Ascending aorta (tissue), 2 donors: ENCODE measurements around the gene CDH5. TPM values are rescaled to one million over a fixed set of nuclear protein-coding genes. Genes with fewer than 3 reads are reported as not detected.

Experiments
- DNase-seq, 2 donors: peaks; one replicate each; pipeline ENCODE4 v3.0.0-alpha.2; 2019; ENCODE audit warnings: low spot score in 2 of 2
- H3K27ac ChIP-seq, 2 donors: fragments of 200-600 bp; sonication (generic); one replicate each; pipeline ENCODE4 v1.5.1; 2016 to 2017; ENCODE audit warnings: mild to moderate bottlenecking in 1 of 2
- H3K27me3 ChIP-seq: fragments of 200-600 bp; sonication (generic); one replicate; pipeline ENCODE4 v1.5.1; 2017
- H3K36me3 ChIP-seq, 2 donors: fragments of 200-600 bp; sonication (generic); one replicate each; pipeline ENCODE4 v1.5.1; 2016
- H3K4me1 ChIP-seq, 2 donors: fragments of 200-600 bp; sonication (generic); one replicate each; pipeline ENCODE4 v1.5.1; 2016 to 2017; ENCODE audit warnings: mild to moderate bottlenecking in 1 of 2
- H3K4me3 ChIP-seq, 2 donors: fragments of 200-600 bp; sonication (generic); one replicate each; pipeline ENCODE4 v1.5.1; 2016 to 2017; ENCODE audit warnings: mild to moderate bottlenecking in 1 of 2
- H3K9me3 ChIP-seq, 2 donors: fragments of 200-600 bp; sonication (generic); one replicate each; pipeline ENCODE4 v1.5.1; 2016
- intact Hi-C: fragments of 100-400 bp; cut with DNase I; formaldehyde crosslinking; loops from one replicate; pipeline ENCODE4 v1.15.1; 2023
- total RNA-seq: library from RNA; depleted of rRNA; stranded (reverse); fragments of >200 nt; gene quantifications from one replicate; pipeline ENCODE4 v1.1.0, GENCODE V29; 2016
- TF ChIP-seq, protein P1 (sequence below), 3 experiments: fragments of 200-600 bp in 2 of 3; fragments of 450-650 bp in 1 of 3; sonication (generic) in 2 of 3; IDR thresholded peaks; one replicate each; pipeline ENCODE4 v1.5.1; 2016 to 2019; ENCODE audit warnings: antibody characterized with exemption in 3 of 3, mild to moderate bottlenecking in 1 of 3, moderate library complexity in 1 of 3

The CDH5 gene
- total RNA-seq, 1 donor from 2014 or later: 119 TPM

DNA sequence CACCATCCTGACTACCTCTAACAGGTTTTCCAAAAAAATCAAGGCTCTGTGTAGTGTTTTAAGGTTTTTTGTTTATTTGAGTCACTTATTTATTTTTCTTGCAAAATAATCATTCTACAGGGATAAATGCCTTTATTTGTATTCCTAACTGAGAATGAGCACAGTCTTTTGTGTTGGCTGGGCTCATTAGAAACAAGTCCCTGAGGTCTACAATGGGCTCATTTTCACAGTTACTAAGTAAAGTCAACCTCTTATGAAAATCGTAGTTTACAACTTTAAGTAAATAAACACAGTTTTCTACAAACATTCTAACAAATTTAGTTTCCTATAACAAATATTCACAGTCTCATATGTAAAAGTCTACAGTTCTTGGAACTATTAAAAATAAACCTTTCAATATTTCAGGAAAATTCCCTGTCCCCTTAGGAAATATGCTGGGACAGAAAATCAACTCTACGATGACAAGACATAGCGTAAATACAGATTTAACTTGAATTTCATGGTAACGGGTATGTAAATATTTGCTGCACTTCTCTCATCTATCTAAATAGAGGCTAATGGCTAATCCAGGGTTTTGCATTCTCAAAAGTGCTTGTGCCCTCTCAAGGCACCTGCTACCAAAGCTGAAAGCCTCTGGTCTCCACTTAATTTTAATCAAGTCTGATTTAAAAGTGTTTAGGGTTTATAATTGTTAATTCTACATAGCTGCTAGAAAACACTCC, 31.5 kb upstream of the CDH5 start:
- no peak for DNase-seq
- Histone ChIP-seq H3K36me3 (no peaks in the 10 kb centered on the region), H3K27me3 (no peaks in the 10 kb centered on the region), H3K4me3 (no peak overlapping the region), H3K4me1 (no peaks in the 10 kb centered on the region), H3K9me3 (no peaks in the 10 kb centered on the region), H3K27ac (no peak overlapping the region)
- intact Hi-C loops: no loop called here
- TF ChIP-seq, protein P1, sequence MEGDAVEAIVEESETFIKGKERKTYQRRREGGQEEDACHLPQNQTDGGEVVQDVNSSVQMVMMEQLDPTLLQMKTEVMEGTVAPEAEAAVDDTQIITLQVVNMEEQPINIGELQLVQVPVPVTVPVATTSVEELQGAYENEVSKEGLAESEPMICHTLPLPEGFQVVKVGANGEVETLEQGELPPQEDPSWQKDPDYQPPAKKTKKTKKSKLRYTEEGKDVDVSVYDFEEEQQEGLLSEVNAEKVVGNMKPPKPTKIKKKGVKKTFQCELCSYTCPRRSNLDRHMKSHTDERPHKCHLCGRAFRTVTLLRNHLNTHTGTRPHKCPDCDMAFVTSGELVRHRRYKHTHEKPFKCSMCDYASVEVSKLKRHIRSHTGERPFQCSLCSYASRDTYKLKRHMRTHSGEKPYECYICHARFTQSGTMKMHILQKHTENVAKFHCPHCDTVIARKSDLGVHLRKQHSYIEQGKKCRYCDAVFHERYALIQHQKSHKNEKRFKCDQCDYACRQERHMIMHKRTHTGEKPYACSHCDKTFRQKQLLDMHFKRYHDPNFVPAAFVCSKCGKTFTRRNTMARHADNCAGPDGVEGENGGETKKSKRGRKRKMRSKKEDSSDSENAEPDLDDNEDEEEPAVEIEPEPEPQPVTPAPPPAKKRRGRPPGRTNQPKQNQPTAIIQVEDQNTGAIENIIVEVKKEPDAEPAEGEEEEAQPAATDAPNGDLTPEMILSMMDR (IDR thresholded peaks at IDR 0.05): no peak

DNA sequence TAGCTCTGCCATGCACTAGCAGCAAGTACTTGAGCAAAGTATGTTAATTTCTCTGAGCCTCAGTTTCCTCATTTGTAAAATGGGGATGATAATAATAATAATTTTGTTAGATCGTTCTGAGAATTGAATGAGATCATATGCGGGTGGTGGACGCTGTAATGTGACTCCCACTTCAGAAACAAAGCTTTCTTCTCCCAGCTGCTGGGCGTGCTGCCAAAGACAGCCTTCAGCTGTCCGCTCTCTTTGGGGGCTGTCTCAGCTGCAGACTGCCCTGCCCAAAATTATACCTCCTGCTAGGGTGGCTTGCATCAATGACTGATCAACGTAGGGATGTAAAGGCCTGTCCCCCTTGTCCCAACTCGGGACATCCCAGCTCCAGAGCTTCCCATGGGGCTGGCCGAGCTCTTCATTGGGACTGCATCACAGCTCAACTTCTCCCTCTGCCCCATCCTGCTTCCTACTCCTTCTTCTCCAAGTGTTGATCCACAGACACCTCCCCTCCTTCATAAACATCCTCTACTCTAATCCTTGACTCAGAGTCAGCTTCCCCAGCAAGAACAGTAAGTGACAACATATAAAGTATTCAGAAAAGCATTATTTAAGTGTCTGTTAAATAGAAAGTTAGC, 30.7 kb upstream of the CDH5 start:
- no peaks in the 10 kb centered on the region for H3K9me3 ChIP-seq
- TF ChIP-seq, protein P1 (IDR thresholded peaks at IDR 0.05): no peak
- H3K27ac ChIP-seq: no peak overlapping the region
- intact Hi-C loops: no loop called here
- H3K27me3 ChIP-seq: no peaks in the 10 kb centered on the region
- DNase-seq: no peak
- no peaks in the 10 kb centered on the region for H3K36me3 ChIP-seq
- no peak overlapping the region for H3K4me3 ChIP-seq
- H3K4me1 ChIP-seq: no peaks in the 10 kb centered on the region

DNA sequence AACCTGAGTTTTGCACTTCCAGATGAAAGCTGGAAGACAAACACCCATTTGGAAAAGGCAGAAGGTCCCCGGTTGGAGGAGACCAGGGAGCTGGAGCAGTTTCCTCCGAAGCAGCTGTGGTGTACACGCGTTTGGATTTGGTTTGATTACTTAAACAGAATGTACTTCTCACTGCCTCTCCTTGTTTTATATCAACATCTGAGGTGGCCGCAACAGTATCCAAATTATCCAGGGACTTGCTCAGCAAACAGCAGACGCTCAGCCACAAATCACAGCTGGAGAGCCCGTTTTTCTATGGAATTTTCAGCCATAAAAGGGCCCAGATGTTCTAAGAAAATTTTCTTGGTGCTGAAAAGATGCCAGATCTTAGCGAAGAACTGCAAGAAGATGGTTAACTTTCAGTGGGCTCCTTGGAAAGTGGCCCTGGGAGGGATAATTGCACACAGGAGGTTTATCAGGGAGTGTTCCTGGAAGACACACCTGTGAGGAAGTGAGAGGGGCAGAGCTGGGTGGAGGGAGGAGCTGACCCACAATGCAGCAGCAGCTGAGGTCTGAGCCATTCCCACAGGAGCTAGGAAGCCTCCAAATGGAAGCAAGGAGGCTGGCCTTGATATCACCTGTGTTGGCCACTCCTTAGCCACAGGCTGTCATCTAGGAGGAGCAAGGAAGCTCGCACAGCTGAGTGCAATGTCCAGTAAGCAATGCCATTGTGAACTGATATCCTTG, 28.9 kb upstream of the CDH5 start:
- H3K4me1 ChIP-seq: no peaks in the 10 kb centered on the region
- intact Hi-C loops: no loop called here
- no peaks in the 10 kb centered on the region for H3K27me3 ChIP-seq
- no peak overlapping the region for H3K27ac ChIP-seq
- no peak for DNase-seq
- H3K9me3 ChIP-seq: no peaks in the 10 kb centered on the region
- TF ChIP-seq, protein P1 (IDR thresholded peaks at IDR 0.05): no peak
- H3K36me3 ChIP-seq: no peaks in the 10 kb centered on the region
- H3K4me3 ChIP-seq: no peak overlapping the region

DNA sequence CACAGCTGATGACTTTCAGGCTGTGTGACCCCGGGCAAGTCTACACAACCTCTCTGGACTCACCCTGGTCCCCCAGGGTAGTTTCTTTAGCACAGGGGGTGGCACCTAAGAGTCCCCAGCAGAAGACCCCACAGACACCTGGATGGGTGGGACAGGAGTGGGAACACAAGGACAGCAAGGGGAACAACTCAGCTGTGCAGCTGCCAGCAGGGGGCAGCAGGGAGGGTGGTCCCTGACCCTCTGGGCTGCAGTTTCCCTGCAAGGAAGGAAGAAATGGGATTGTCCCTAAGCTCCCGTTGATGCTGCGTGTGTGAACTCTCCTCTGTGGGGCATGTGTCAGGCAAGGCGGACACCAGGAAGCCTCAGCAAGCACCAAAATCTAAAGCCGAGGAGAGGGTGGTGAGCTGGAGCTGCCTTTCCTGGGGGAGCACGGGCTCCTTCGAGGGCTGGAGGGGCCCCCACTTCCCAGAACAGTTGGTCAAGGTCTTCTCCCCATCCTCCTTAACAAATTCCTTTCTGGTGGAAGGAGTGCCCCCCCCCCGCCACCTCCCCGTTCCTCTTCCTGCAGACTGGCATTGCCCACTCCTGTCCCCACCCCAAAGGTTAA, 24.1 kb upstream of the CDH5 start:
- Histone ChIP-seq H3K9me3 (no peaks in the 10 kb centered on the region), H3K27ac (no peak overlapping the region), H3K4me1 (no peaks in the 10 kb centered on the region), H3K36me3 (no peaks in the 10 kb centered on the region), H3K4me3 (no peak overlapping the region), H3K27me3 (no peaks in the 10 kb centered on the region)
- intact Hi-C loops: no loop called here
- no peak for DNase-seq
- TF ChIP-seq, protein P1 (IDR thresholded peaks at IDR 0.05): peak in 2 of 3 experiments; percentile 32 to 38

DNA sequence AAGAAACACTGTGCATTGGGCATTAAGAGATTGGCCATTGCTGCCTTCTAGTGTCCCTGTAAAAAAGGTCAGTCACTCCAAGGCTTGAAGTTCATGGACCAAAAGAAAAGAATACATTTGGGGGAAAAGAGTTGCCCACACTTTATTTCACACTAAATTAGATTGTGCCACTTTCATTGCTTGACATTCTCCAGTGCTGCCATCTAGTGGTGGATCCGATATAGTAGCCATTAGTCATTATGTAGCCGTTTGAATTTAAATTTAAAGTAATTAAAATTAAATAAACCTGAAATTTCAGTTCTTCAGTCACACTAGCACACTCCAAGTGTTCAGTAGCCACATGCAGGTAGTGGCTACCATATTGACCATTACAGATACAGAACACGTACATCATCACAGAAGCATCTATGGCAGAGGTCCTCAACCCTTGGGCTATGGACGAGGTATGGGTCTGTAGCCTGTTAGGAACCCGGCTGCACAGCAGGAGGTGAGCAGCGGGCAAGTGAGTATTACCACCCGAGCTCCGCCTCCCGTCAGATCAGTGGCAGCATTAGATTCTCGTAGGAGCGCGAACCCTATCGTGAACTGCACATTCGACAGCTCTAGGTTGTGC, 21.9 kb upstream of the CDH5 start:
- intact Hi-C loops: no loop called here
- no peaks in the 10 kb centered on the region for H3K36me3 ChIP-seq
- H3K27me3 ChIP-seq: no peaks in the 10 kb centered on the region
- DNase-seq: no peak
- H3K9me3 ChIP-seq: no peaks in the 10 kb centered on the region
- H3K27ac ChIP-seq: no peak overlapping the region
- no peak overlapping the region for H3K4me3 ChIP-seq
- H3K4me1 ChIP-seq: no peaks in the 10 kb centered on the region
- TF ChIP-seq, protein P1 (IDR thresholded peaks at IDR 0.05): peak; percentile 28 to 78 (median 72)
